ENCODE results near the gene CRYBA1. TPM values are rescaled to one million over a fixed set of nuclear protein-coding genes. Genes with fewer than 3 reads are reported as not detected.
A peak's percentile ranks its signal among the peaks of the same experiment; 100 is the strongest.
"Not testable (repeated sequence)": the region's sequence is repeated elsewhere in the genome, so short reads cannot be mapped to it uniquely, and the experiment has no call there.

The CRYBA1 gene, protein sequence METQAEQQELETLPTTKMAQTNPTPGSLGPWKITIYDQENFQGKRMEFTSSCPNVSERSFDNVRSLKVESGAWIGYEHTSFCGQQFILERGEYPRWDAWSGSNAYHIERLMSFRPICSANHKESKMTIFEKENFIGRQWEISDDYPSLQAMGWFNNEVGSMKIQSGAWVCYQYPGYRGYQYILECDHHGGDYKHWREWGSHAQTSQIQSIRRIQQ
- not detected for total RNA-seq (ENCODE audit: insufficient read depth, low replicate concordance)

DNA sequence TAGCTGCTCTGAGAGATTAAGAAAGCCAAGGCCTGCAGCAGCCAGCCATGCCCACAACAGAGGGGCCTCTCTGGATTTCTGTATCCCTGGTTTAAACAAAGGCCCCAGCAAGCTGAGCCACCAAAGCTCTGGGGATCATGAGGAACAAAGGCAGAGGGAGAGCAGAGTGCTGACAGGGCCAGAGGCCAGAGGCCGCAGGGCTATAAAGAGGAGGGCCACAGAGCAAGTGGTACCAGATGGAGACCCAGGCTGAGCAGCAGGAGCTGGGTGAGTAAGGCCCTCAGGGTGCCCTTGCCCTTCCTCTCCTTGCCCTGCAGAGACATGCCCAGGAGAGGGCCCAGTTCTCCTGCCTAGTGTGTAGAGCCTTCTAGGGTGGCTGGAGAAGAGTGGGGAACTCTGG is at the start of gene CRYBA1:
Gene CRYBA1, plus strand, starts transcription at position 232 of the 400 bp plus-strand sequence. Its CDS starts 5 bp downstream, at position 237.
- peak; percentile 17 for DNase-seq (ENCODE audit: low spot score)

DNA sequence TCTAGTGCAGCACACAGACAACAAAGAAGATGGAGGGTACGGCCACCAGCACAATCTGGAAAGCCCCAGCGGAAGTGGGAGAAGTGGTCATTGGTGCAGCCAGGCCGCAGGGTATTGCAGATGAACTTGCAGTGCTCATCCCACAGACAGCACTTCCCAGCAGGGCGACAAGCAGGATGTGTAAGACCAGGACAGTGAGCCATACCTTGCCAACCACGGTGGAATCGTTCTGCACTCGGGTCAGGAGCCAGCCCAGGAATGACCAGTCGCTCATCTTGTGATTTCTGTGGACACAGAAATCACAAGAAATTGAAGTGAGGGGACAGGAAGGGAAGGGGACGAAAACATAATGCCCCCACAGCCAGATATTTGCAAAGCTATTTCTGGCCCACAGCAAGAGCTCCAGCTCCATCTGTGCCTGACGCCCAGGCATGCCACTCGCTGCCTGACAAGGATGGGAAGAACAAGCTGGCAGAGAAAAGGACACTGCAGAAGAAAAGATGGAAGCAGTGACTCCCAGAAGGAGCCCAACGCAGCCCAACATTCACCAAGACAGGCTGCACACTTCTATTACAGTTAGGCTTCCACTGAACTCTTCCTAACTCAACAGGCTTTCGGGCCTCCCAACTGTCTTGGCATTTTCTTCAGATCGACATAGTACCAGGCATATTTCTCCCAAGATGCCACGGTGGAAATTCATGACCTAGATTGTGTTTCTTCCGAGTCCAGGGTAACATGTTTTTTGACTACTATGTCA is 49.0 kb upstream of the CRYBA1 start:
- no peak for DNase-seq (ENCODE audit: low spot score)

DNA sequence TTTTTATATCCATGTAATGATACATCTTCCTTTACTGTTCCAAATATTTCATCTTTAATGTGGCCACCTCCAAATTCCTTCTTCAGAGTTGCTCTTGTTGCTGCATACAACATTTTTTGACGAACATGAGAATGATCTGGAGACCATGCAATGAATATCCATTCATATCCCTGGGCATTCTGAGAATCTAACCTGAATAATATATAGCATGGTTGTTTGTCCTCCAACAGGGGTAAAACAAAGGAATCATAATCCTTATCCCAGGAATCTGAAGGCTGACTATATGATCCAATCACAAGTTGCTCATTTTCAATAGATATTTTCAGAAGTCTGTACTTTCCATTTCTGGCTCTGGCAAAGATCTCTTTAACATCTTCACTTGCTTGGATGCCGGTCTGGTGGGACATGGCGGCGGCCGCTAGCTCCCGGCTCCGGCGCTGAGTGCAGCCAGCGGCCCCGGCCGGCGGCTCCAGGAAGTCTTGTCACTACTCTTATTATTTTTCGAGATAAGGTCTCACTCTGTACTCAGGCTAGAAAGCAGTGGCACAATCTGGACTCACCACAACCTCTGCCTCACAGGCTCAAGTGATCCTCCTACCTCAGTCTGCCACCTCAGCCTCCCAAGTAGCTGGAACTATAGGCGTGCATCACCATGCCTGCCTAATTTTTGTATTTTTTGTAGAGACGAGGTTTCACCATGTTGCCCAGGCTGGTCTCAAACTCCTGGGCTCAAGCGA is 42.4 kb upstream of the CRYBA1 start:
- not testable (repeated sequence) for DNase-seq (ENCODE audit: low spot score)

DNA sequence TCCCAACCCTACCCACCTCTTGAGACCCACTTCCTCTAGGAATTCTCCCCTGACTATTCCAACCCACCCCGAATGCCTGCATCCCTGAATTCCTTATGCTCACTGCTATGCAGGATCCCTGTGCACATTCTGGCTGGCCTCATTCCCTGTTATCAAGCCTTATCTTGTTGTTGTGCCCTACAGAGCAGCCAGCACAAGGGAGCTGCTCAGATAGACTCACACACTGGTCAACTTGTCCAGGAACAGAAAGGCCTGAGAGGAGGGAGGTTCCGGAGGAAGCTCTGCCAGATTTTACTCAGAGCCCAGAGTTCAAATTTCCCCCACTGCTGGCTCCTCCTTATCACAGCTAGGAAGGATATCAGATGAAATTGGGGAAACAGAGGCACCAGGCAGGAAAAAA is 41.6 kb upstream of the CRYBA1 start:
- no peak for DNase-seq (ENCODE audit: low spot score)

DNA sequence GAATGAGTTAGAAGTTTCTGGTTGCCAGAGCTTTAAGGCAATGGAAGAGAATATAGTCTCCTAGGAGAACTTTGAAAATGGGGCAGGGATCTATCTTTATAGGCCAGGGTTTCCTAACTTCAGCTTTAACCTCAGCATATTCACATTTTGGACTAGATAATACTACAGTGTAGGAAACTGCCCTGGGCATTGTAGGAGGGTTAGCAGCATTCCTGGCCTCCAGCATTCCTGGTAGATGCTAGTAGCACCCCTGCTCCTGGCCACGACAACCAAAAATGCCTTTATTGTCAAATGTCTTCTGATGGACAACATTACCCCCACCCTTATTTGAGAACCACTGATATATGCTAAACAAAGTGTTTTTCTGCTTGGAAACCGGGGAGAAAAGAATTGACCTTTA is 38.7 kb upstream of the CRYBA1 start:
- DNase-seq (ENCODE audit: low spot score), result no peak

DNA sequence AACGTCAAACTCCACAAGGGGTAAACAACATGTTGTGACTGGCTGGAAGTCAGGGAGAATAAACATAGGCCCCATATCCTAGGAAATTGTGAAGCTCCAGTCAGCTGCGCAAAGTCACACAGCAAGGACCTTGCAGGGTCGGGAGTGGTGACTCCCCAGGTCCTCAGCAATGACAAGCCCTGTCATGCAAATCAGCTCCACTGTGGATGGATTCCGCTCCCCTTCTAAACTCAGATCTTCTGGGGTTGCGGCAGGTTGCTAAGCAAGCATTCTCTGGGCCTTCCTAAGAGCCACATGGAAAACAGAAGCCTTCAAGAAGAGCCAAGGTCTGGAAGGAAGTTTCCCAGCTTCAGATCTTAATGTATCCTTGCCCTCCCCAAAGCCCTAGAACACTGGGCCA is 37.6 kb upstream of the CRYBA1 start:
- DNase-seq (ENCODE audit: low spot score), result no peak

DNA sequence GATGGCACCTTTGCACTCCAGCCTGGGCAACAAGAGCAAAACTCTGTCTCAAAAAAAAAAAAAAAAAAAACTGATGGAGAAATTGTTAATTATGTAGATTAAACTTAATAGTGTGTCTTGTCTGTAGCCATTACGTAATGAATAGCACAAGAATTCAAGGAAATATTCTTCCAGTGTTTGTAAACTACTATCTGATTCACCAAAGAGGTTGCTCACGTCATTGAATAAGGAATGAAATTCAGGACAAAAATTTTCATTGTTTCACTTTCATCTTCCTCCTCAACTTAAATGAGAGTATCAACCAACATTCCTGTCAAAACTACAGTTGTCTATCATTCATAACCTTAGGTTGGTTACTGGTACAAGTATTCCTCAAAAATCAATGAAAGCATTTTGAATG is 35.8 kb upstream of the CRYBA1 start:
- DNase-seq (ENCODE audit: low spot score), result no peak

DNA sequence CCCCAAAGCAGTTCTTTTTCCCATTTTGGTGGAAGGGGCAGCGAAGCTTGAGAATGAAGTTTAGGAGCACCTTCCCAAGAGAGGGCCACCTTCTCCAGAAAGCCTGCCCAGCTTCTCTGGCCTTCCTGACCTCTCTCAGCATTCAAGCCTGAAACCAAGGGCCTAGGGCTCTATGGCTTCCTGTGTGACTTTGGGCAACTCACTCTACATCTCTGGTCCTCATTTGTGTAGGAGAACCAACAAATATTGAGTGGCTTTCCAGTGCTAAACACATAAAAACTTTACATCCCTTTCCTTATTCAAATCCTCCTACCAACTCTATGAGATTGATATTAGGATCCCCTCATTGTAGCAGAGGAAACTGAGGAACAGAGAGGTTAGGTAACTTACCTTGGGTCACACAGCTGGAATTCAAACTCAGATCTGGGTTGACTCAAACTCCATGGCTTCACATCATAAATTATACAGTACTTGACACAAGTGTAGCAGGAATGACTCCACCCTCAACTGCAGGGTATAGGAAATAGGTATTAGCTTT is 34.5 kb upstream of the CRYBA1 start:
- no peak for DNase-seq (ENCODE audit: low spot score)

DNA sequence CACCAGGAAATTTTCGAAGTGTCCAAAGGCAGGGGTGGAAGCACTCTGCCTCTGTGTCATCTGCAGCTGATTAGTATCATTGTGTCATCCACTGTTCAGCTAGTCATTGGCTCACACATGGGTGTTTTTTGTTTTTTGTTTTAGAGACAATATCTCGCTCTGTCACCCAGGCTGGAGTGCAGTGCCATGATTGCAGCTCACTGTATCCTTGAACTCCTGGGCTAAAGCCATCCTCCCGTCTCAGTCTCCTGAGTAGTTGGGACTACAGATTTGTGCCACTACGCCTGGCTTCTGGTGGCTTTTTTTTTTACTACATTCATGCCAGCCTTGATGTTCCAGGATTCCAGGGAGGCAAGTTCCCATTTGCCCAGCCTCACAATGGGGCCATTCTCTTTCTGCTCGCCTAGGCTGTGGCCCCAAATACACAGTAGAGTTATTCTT is 34.0 kb upstream of the CRYBA1 start:
- no peak for DNase-seq (ENCODE audit: low spot score)

DNA sequence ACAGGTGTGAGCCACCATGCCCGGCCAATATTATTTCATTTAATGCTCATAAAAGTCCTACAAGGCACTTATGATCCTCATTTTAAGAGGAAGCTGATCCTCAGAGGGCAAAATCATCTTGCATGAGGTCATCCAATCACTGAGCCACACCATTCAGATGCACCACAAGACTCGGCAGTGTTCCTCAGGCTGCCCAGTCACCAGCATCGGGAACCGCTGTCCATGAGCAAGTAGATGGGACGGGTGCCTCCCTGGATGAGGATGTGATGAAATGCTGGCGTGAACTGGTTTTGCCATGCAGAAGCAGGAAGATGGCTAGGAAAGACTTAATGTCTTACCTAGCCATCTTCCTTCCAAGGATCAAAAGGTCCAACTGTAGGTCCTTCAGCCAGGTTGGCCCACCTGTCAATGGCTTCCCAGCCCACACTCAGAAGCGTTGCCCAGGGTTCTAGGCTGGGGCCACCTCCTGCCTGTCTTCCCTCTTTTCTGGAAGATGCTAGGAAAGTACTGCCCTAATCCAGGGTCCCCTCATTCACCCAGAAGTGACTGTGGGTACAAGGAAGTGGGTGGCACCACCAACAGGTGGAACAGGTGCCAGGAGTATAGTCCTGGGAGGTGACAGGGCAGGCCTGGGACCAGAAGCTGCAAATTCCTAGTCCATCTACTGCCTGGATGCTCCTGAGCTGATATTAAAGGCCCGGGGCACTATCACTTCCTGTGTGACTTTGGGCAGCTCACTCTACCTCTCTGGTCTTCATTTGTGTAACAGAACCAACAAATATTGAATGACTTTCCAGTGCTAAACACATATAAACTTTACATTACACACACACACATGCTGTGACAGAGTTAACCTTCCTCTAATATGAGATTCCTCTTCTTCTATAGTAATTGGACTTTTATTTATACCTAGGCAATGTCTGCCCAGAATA is 32.2 kb upstream of the CRYBA1 start:
- DNase-seq (ENCODE audit: low spot score), result no peak

DNA sequence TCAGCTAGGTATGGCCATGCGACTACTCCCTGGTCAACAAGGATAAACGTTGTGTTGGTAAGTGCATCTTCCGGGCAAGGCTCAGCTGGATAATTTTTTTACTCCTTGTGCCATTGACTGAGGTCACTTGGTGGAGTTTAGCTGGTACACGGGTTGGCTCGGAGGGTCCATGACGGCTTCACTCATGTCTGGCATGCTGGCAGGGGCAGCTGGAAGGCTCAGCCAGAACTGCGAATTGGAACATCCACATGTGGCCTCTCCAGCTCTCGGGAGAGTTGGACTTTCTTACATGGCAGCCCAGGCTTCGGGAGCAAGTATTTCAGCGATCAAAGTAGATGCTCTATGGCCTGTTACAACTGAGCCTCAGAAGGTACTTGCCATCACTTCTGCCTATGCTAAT is 31.5 kb upstream of the CRYBA1 start:
- no peak for DNase-seq (ENCODE audit: low spot score)

DNA sequence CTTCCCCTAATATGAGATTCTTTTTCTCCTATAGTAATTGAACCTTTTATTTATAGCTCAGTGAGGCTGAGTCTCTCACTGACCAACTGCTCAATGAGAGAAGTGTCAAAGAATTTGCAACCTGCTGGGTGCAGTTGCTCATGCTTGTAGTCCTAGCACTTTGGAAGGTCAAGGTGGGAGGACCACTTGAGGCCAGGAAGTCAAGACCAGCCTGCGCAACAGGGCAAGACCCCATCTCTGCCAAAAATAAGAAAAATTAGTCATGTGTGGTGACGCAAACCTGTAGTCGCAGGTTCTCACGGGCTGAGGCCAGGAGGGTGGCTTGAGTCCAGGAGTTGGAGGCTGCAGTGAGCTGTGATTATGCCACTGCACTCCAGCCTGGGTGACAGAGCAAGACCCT is 30.9 kb upstream of the CRYBA1 start:
- DNase-seq (ENCODE audit: low spot score), result no peak

DNA sequence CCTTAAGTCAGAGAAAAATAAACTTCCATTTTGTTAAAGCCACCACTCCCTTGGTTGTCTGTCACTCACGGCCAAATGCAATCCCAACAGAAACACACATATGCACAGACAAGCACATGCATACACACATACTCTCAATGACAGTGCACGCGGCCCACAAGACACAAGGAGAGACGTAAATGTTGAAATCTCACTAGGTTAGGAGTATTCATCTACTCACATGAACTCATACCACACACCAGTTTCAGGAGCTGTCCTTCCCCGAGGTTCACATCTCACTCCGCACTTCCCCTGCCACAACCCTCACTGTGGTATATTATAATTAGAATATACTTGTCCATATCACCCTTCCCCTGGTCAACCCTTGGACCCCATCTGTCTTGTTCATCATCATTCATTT is 30.5 kb upstream of the CRYBA1 start:
- no peak for DNase-seq (ENCODE audit: low spot score)

DNA sequence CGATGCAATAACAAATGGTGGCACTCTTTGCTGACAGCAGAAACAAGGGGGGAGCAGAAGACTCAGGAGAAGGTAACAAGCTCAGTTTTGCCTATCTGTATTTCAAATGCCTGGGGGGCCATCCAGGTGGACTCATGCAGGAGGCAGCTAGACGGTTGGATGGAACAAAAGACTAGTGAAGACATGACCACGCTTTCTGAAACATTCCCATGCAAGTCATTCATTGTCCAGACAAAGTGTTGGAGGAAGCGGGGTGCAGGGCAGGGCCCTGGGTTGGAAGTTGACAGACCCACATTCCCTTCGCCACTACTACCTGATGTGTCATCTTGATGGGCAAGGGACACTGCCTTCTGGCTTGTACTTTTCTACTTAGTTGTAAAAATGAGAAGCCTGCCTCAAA is 29.8 kb upstream of the CRYBA1 start:
- no peak for DNase-seq (ENCODE audit: low spot score)

DNA sequence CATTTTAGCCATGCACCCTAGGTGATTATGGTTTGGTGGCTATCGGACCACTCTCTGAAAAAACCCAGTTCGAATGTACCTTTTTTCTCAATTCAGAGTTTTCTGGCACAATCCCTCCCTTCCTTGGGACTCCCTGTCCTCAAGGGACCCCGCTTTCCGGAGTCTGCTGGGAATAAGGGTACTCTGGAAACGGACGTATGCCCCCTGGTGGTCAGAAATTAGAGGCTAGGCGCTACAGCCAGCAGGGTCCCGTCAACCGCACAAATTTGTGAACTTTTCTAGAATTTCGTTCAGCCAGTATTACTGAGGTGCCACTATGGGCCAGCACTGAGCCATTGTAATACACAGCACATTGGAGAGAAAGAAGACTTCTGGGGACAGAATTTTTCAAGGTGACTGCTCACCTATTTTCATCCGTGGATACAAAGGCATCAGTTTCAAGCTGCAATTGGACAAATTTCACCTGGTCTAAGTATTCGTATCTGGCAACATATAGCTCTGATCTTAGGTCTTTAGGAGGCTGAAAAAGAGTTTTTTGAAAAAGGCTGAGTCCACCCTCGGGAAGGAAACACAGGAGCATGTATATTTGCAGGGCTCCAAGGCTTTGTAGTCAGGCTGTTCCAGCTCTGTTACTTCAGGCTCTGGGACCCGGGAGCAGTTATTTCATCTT is 27.1 kb upstream of the CRYBA1 start:
- peak; percentile 87 for DNase-seq (ENCODE audit: low spot score)

DNA sequence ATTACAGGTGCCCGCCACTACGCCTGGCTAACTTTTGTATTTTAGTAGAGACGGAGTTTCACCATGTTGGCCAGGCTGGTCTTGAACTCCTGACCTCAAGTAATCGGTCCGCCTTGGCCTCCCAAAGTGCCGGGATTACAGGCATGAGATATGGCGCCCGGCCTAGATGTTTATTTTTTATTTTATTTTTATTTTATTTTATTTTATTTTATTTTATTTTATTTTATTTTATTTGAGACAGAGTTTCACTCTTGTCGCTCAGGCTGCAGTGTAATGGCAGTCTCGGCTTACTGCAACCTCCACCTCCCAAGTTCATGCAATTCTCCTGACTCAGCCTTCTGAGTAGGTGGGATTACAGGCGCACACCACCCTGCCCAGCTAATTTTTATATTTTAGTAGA is 25.3 kb upstream of the CRYBA1 start:
- not testable (repeated sequence) for DNase-seq (ENCODE audit: low spot score)

DNA sequence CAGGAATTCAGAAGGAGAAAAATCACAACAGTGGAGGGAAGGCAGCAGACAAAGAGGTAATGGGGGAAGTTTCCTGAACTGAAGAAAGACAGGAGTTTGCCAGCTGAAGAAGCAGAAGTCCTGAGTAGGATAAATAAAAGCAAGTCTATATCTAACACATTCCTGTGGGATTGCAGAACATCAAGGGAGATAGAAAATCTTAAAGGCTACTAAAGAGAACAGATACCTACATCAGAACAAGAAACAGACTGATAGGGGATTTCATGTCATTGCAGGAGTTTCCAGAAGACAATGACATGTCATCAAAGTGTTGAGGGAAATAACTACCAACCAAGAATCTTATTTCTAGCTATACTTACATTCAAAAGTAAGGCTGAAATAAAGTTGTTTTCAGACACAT is 21.3 kb upstream of the CRYBA1 start:
- DNase-seq (ENCODE audit: low spot score), result no peak

DNA sequence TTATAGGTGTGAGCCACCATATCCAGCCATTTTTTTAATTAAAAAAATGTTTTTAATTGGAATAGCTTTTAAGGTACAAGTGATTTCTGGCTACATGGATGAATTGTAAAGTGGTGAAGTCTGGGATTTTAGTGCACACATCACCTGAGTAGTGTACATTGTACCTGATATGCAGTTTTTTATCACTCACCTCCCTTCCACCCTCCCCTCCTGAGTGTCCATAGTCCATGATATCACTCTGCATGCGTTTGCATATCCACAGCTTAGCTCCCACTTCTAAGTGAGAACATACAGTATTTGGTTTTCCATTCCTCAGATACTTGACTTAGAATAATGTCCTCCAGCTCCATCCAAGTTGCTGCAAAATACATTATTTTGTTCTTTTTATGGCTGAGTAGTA is 13.4 kb upstream of the CRYBA1 start:
- DNase-seq (ENCODE audit: low spot score), result no peak

DNA sequence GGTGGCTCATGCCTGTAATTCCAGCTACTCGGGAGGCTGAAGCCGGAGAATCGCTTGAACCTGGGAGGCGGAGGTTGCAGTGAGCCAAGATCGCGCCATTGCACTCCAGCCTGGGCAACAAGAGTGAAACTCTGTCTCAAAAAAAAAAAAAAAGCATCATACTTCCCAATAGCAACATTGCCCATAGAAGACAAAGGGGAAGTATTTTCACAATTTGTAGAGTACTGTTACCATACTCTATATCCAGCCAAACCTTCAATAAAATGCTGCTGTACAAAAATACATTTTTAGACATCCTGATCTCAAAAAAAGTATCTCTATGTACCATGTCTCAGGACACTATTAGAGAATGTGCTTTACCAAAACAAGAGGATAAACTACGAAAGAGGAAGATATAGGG is 11.7 kb upstream of the CRYBA1 start:
- DNase-seq (ENCODE audit: low spot score), result not testable (repeated sequence)

DNA sequence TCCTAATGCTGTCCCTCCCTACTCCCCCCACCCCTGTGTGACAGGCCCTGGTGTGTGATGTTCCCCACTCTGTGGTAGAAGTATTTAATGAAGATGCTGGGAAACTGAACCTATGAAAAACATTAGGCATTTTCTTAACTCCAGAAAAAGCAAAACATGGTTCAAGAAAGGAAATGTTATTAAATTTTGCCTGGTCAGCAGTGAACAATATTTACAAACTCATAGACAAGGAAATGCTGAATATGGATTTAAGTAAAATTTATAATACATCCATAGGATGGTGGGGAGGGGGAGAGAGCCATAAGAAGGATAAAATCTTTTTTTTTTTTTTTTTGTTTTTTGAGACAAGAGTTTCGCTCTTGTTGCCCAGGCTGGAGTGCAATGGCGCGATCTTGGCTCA is 10.8 kb upstream of the CRYBA1 start:
- no peak for DNase-seq (ENCODE audit: low spot score)
